ENCODE measurements around the gene SCARB1. TPM values are rescaled to one million over a fixed set of nuclear protein-coding genes. Genes with fewer than 3 reads are reported as not detected.

The SCARB1 gene
- total RNA-seq, 1 experiment from 2014 or later = 31.3 TPM

- Histone ChIP-seq H3K23me2 (ENCODE audit: insufficient read length, low read depth, low read length, poor library complexity, severe bottlenecking) (no peaks in the 10 kb centered on the region), H3K9ac (ENCODE audit: extremely low read depth, insufficient read length, low read length) (no peak overlapping the region), H3K23ac (ENCODE audit: insufficient read length, low read depth, low read length) (no peak overlapping the region), H3K79me1 (ENCODE audit: insufficient read depth, low read depth, low read length, poor library complexity, severe bottlenecking) (no peaks in the 10 kb centered on the region), H2BK5ac (ENCODE audit: insufficient read length, low read length) (no peak overlapping the region), H3K18ac (ENCODE audit: insufficient read length, low read depth, low read length) (no peak overlapping the region), H3K9me3 (ENCODE audit: control insufficient read depth, low read depth, low read length) (no peaks in the 10 kb centered on the region), H3K27me3 (ENCODE audit: insufficient read depth, low read length) (no peaks in the 10 kb centered on the region), H4K8ac (replicated peaks; ENCODE audit: insufficient read length, low read depth, low read length) (no peak overlapping the region), H3K14ac (ENCODE audit: insufficient read depth, low read length) (no peak overlapping the region), H2BK20ac (ENCODE audit: low read depth, low read length, poor library complexity, severe bottlenecking) (no peak overlapping the region), H2AK5ac (ENCODE audit: insufficient read length, low read length) (no peak overlapping the region), H2BK15ac (ENCODE audit: low read depth, low read length) (no peak overlapping the region), H2BK12ac (ENCODE audit: insufficient read length, low read depth, low read length) (no peak overlapping the region), H3K27ac (ENCODE audit: insufficient read length, low read depth, low read length) (no peak overlapping the region), H3K4me1 (ENCODE audit: insufficient read depth, low read length) (no peaks in the 10 kb centered on the region), H3K4me2 (ENCODE audit: insufficient read depth, insufficient read length, low read length) (no peak overlapping the region), H3K4ac (ENCODE audit: low read depth, low read length) (no peak overlapping the region), H3T11ph (ENCODE audit: low read length) (no peak overlapping the region), H2BK120ac (ENCODE audit: low read depth, low read length, poor library complexity, severe bottlenecking) (no peak overlapping the region), H4K91ac (ENCODE audit: insufficient read length, low read depth, low read length) (no peak overlapping the region), H3K79me2 (ENCODE audit: insufficient read depth, low read length) (no peaks in the 10 kb centered on the region), H2AFZ (ENCODE audit: low read length) (no peak overlapping the region), H4K5ac (ENCODE audit: insufficient read length, low read depth, low read length) (no peak overlapping the region), H4K20me1 (ENCODE audit: control insufficient read depth, insufficient read depth, insufficient read length) (no peaks in the 10 kb centered on the region), H3K56ac (ENCODE audit: insufficient read length, low read depth, low read length) (no peak overlapping the region)
- no CpG with 5 or more reads among the region's 5 CpGs for WGBS (ENCODE audit: extremely low coverage, insufficient read length, low lambda C conversion rate)
- no peak overlapping the region for H3K4me3 Mint-ChIP-seq
- H3K27ac Mint-ChIP-seq = no peak overlapping the region
- DNase-seq = no peak
- no peaks in the 10 kb centered on the region; a peak in 1 of 5 replicates for H3K9me3 Mint-ChIP-seq
- H3K4me1 Mint-ChIP-seq = peaks cover 9 to 25% of the 10 kb centered on the region in 2 experiments; a peak in 3 of 4 replicates
- TF ChIP-seq CTCF (conservative IDR thresholded peaks at IDR 0.05) = no peak
- H3K27me3 Mint-ChIP-seq (ENCODE audit: low read depth) = no peaks in the 10 kb centered on the region; the same call in 1 of the 2 replicates
- H3K36me3 Mint-ChIP-seq (ENCODE audit: insufficient read depth in 1 of 3, low read depth in 3 of 3) = no peaks in the 10 kb centered on the region
These were observed 123.6 kb downstream of the SCARB1 start for GRCh38 chr12:124739953-124740561.
